K562 (cell line): ENCODE data around the gene OGT. TPM values are rescaled to one million over a fixed set of nuclear protein-coding genes. Genes with fewer than 3 reads are reported as not detected.
A peak's percentile ranks its signal among the peaks of the same experiment; 100 is the strongest.

Experiments used
- BHLHE40 ChIP-seq: IDR thresholded peaks from 2 replicates; pipeline ENCODE4 v1.6.1; 2011; ENCODE audit warnings: low read length, improper control_type of control experiment
- CC2D1A ChIP-seq: fragments of 450-650 bp; IDR thresholded peaks from 2 replicates; pipeline ENCODE4 v1.6.1; 2017; ENCODE audit warnings: mild to moderate bottlenecking
- CXXC5 ChIP-seq: fragments of 250-450 bp; sonication (Bioruptor Pico); IDR thresholded peaks from 2 replicates; pipeline ENCODE4 v1.8.0; 2022; ENCODE audit warnings: inconsistent platforms, mild to moderate bottlenecking, moderate library complexity
- DEAF1 ChIP-seq: fragments of 450-650 bp; formaldehyde crosslinking; IDR thresholded peaks from 2 replicates; pipeline ENCODE4 v1.4.0; 2020; ENCODE audit warnings: mild to moderate bottlenecking, moderate library complexity
- HNRNPL ChIP-seq: fragments of 200-400 bp; formaldehyde crosslinking; IDR thresholded peaks from 2 replicates; pipeline ENCODE4 v1.6.1; 2017; ENCODE audit warnings: low read depth, mild to moderate bottlenecking, low read length
- JUN ChIP-seq, 2 experiments: sonication (generic) in 1 of 2; formaldehyde crosslinking in 1 of 2; IDR thresholded peaks; 2 replicates each; pipeline versions ENCODE4 v1.6.1 to v1.8.0; 2012 to 2022; ENCODE audit warnings: borderline replicate concordance in 2 of 2, mild to moderate bottlenecking in 2 of 2, improper control_type of control experiment in 1 of 2, low read depth in 1 of 2, low read length in 1 of 2, missing genetic modification reagents in 1 of 2
- KDM1A ChIP-seq, 2 experiments: fragments of 450-650 bp; IDR thresholded peaks; 2 replicates each; pipeline ENCODE4 v1.6.1; 2016; ENCODE audit warnings: mild to moderate bottlenecking in 2 of 2
- LCOR ChIP-seq: sonication (generic); formaldehyde crosslinking; IDR thresholded peaks from 2 replicates; pipeline ENCODE4 v1.8.0; 2022; ENCODE audit warnings: mild to moderate bottlenecking, missing genetic modification reagents
- MEF2D ChIP-seq: conservative IDR thresholded peaks from 2 replicates; pipeline ENCODE4 v1.6.1; 2016; ENCODE audit warnings: low read depth, missing genetic modification characterization, missing compliant biosample characterization
- NCOR1 ChIP-seq: fragments of 450-650 bp; IDR thresholded peaks from 2 replicates; pipeline ENCODE4 v1.6.1; 2016; ENCODE audit warnings: mild to moderate bottlenecking, moderate library complexity
- POLR2AphosphoS5 ChIP-seq: IDR thresholded peaks from 2 replicates; pipeline ENCODE4 v1.6.1; 2011; ENCODE audit warnings: mild to moderate bottlenecking, low read depth, low read length, moderate library complexity; ENCODE audit not compliant: control insufficient read depth, insufficient read depth
- ZBTB5 ChIP-seq: fragments of 450-650 bp; IDR thresholded peaks from 2 replicates; pipeline ENCODE4 v1.6.1; 2017; ENCODE audit warnings: antibody characterized with exemption
- ZFP36 ChIP-seq: fragments of 150-350 bp; IDR thresholded peaks from 2 replicates; pipeline ENCODE4 v1.6.1; 2018; ENCODE audit warnings: low read length, low read depth; ENCODE audit not compliant: partially characterized antibody
- ZKSCAN3 ChIP-seq: fragments of 250-450 bp; sonication (Bioruptor Pico); IDR thresholded peaks from 2 replicates; pipeline ENCODE4 v1.4.0; 2020
- ZNF134 ChIP-seq: fragments of 250-450 bp; sonication (Bioruptor Pico); conservative IDR thresholded peaks from 2 replicates; pipeline ENCODE4 v1.4.0; 2020
- ZNF561 ChIP-seq: fragments of 450-650 bp; formaldehyde crosslinking; conservative IDR thresholded peaks from 2 replicates; pipeline ENCODE4 v1.4.0; 2020; ENCODE audit warnings: mild to moderate bottlenecking, moderate library complexity
- ZNF668 ChIP-seq: fragments of 250-450 bp; sonication (Bioruptor Pico); IDR thresholded peaks from 2 replicates; pipeline ENCODE4 v1.8.0; 2022; ENCODE audit warnings: mild to moderate bottlenecking, inconsistent platforms
- ZNF696 ChIP-seq: fragments of 250-450 bp; sonication (Bioruptor Pico); conservative IDR thresholded peaks from 2 replicates; pipeline ENCODE4 v1.4.0; 2020; ENCODE audit warnings: mild to moderate bottlenecking, moderate library complexity
- ZNF740 ChIP-seq, 3 experiments: fragments of 200-800 bp in 1 of 3; sonication (Bioruptor generic) in 1 of 3; sonication (generic) in 1 of 3; formaldehyde crosslinking in 1 of 3; IDR thresholded peaks; 2 replicates each; pipeline versions ENCODE4 v1.6.1 to v1.8.0; 2016 to 2022; ENCODE audit warnings: mild to moderate bottlenecking in 2 of 3, missing compliant biosample characterization in 2 of 3, missing genetic modification characterization in 2 of 3, missing genetic modification reagents in 1 of 3
- polyA plus RNA-seq, 8 experiments: library from polyadenylated mRNA; depleted of rRNA in 4 of 8; stranded (reverse) in 5 of 8; unstranded in 3 of 8; fragments of >200 nt; fragmentation: Nextera tagmentation in 2 of 8; fragmentation: Illumina TruSeq in 1 of 8; extraction: Ambion mirVana in 2 of 8; extraction: Trizol in 1 of 8; gene quantifications; 2 replicates each; pipeline versions ENCODE4 v1.2.1 to v1.2.3, GENCODE V29; 2011 to 2014; ENCODE audit warnings: inconsistent platforms in 1 of 8, missing spikeins in 1 of 8
- total RNA-seq, 7 experiments: library from RNA; depleted of rRNA in 6 of 7; stranded (reverse); fragments of >200 nt in 6 of 7; fragmentation: Illumina TruSeq in 2 of 7; extraction: Trizol in 2 of 7; gene quantifications; 2 replicates each; pipeline versions ENCODE4 v1.2.1 to v1.2.3, GENCODE V29; 2011 to 2021; ENCODE audit warnings: low replicate concordance in 1 of 7
- TF ChIP-seq, protein P1 (sequence below): IDR thresholded peaks from 2 replicates; pipeline ENCODE4 v1.6.1; 2016; ENCODE audit warnings: missing genetic modification characterization, missing compliant biosample characterization
- TF ChIP-seq, protein P2 (sequence below): sonication (generic); formaldehyde crosslinking; IDR thresholded peaks from 2 replicates; pipeline ENCODE4 v1.5.0; 2020; ENCODE audit warnings: missing genetic modification reagents

Gene OGT
- total and polyA plus RNA-seq, 9 of the 15 experiments (the other 6 are each of a cell fraction or from before 2014, with no cell fraction given): 38.9 to 347 (median 117) TPM

DNA sequence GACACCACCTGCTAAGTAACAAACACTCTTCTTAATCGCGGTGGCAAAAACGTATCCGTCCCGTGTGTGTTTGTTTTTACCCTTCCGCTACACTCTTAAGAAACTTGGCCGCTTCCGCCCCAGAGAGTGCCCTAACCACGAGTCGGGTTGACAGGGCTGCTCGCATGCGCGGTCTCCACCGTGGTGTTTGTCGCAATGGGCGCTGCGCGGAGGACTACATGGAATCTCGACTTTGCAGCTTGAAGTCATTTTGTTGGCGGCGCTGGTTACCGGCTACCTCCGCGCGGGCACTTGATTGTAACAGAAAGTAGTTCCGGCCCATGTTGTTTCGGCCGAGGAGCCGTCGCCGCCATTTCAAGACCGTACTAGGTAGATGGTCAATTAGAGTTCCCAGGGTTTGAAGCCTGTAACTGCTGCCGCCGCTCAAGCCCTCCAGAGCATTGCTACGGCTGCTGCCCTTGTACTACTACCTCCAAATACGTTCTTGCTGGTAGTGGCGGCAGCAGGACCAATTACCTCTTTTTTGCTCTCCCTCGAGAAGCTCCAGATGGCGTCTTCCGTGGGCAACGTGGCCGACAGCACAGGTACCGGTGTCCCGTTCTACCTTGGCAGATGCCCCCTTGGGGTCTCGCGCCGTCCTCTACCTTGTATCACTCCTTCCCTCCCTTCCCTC lies at the start of gene OGT (continued):
- TF ChIP-seq ZBTB5: no peak
- TF ChIP-seq ZNF740 (CRISPR knock-in tag; IDR thresholded peaks at IDR 0.05): no peak
- no peak for TF ChIP-seq ZNF740 (tag; IDR thresholded peaks at IDR 0.05)
- TF ChIP-seq HNRNPL: no peak
- 0 out of 4 replicates have a peak, but pooled peaks of 1 of the 2 experiments have one; percentile 26 for TF ChIP-seq KDM1A (IDR thresholded peaks at IDR 0.05)
- TF ChIP-seq, protein P1, sequence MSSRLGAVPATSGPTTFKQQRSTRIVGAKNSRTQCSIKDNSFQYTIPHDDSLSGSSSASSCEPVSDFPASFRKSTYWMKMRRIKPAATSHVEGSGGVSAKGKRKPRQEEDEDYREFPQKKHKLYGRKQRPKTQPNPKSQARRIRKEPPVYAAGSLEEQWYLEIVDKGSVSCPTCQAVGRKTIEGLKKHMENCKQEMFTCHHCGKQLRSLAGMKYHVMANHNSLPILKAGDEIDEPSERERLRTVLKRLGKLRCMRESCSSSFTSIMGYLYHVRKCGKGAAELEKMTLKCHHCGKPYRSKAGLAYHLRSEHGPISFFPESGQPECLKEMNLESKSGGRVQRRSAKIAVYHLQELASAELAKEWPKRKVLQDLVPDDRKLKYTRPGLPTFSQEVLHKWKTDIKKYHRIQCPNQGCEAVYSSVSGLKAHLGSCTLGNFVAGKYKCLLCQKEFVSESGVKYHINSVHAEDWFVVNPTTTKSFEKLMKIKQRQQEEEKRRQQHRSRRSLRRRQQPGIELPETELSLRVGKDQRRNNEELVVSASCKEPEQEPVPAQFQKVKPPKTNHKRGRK (tag): no peak
- no peak for TF ChIP-seq ZNF696 (CRISPR knock-in tag)
- peak; percentile 40 for TF ChIP-seq ZFP36
- TF ChIP-seq, protein P2, sequence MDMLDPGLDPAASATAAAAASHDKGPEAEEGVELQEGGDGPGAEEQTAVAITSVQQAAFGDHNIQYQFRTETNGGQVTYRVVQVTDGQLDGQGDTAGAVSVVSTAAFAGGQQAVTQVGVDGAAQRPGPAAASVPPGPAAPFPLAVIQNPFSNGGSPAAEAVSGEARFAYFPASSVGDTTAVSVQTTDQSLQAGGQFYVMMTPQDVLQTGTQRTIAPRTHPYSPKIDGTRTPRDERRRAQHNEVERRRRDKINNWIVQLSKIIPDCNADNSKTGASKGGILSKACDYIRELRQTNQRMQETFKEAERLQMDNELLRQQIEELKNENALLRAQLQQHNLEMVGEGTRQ (CRISPR knock-in tag): no peak
- no peak for TF ChIP-seq MEF2D (tag)
- TF ChIP-seq JUN (IDR thresholded peaks at IDR 0.05; ENCODE audit: borderline replicate concordance, low read depth, low read length): peak; percentile 69; the same call in 1 of the 2 replicates
- no peak for TF ChIP-seq JUN (CRISPR knock-in tag; IDR thresholded peaks at IDR 0.05; ENCODE audit: borderline replicate concordance)
- TF ChIP-seq CC2D1A: 0 out of 2 replicates have a peak, but pooled peaks have one; percentile 24
- no peak for TF ChIP-seq ZNF134
- no peak for TF ChIP-seq ZNF668 (CRISPR knock-in tag)
- no peak for TF ChIP-seq DEAF1 (CRISPR knock-in tag)
- TF ChIP-seq ZNF561 (CRISPR knock-in tag): no peak
- TF ChIP-seq CXXC5 (CRISPR knock-in tag): peak; percentile 91
- TF ChIP-seq NCOR1: peak; percentile 62
- TF ChIP-seq POLR2AphosphoS5: peak; percentile 90
- TF ChIP-seq ZKSCAN3: no peak
- peak; percentile 40 for TF ChIP-seq BHLHE40
- TF ChIP-seq LCOR (CRISPR knock-in tag): peak; percentile 71; the same call in 1 of the 2 replicates
